Spleen (tissue), 11 donors: ENCODE data around the gene TRIM65. TPM values are rescaled to one million over a fixed set of nuclear protein-coding genes. Genes with fewer than 3 reads are reported as not detected.
"Not testable (repeated sequence)": the region's sequence is repeated elsewhere in the genome, so short reads cannot be mapped to it uniquely, and the experiment has no call there.

Experiments
- DNase-seq: peaks from one replicate; pipeline ENCODE4 v3.0.0-alpha.2; 2020
- H3K27ac ChIP-seq, 8 donors: fragments of 200-600 bp; sonication (generic) in 7 of 8; 1 replicate in 4 of 8; 2 replicates in 4 of 8; pipeline versions ENCODE4 v1.5.0 to v1.8.0; 2016 to 2021; ENCODE audit warnings: inconsistent platforms in 4 of 8, mild to moderate bottlenecking in 4 of 8, moderate library complexity in 1 of 8
- H3K27me3 ChIP-seq, 7 donors: fragments of 200-600 bp; sonication (generic) in 6 of 7; replicated peaks in 1 of 7; 1 replicate in 4 of 7; 2 replicates in 3 of 7; pipeline versions ENCODE4 v1.5.0 to v1.8.0; 2016 to 2021; ENCODE audit warnings: inconsistent platforms in 3 of 7, mild to moderate bottlenecking in 1 of 7
- H3K36me3 ChIP-seq, 6 donors: fragments of 200-600 bp; sonication (generic) in 5 of 6; 1 replicate in 4 of 6; 2 replicates in 2 of 6; pipeline versions ENCODE4 v1.5.0 to v1.8.0; 2016 to 2021; ENCODE audit warnings: inconsistent platforms in 2 of 6
- H3K4me1 ChIP-seq, 6 donors: fragments of 200-600 bp; sonication (generic) in 5 of 6; 1 replicate in 3 of 6; 2 replicates in 3 of 6; pipeline versions ENCODE4 v1.5.0 to v1.8.0; 2016 to 2021; ENCODE audit warnings: inconsistent platforms in 3 of 6
- H3K4me3 ChIP-seq, 8 donors: fragments of 200-600 bp; sonication (generic) in 7 of 8; 1 replicate in 4 of 8; 2 replicates in 4 of 8; pipeline versions ENCODE4 v1.5.0 to v1.8.0; 2016 to 2021; ENCODE audit warnings: inconsistent platforms in 4 of 8, mild to moderate bottlenecking in 4 of 8, moderate library complexity in 2 of 8
- H3K9me3 ChIP-seq, 8 donors: fragments of 200-600 bp; sonication (generic) in 7 of 8; 1 replicate in 4 of 8; 2 replicates in 4 of 8; pipeline versions ENCODE4 v1.5.0 to v1.8.0; 2016 to 2021; ENCODE audit warnings: inconsistent platforms in 4 of 8
- POLR2A ChIP-seq, 3 donors: fragments of 450-650 bp; IDR thresholded peaks; one replicate each; pipeline ENCODE4 v1.5.1; 2017; ENCODE audit warnings: antibody characterized with exemption in 3 of 3, mild to moderate bottlenecking in 1 of 3
- POLR2AphosphoS5 ChIP-seq, 3 donors: sonication (generic); formaldehyde crosslinking; IDR thresholded peaks; one replicate each; pipeline ENCODE4 v1.5.1; 2017; ENCODE audit warnings: antibody characterized with exemption in 3 of 3
- WGBS, 5 donors: extraction: QIAGEN DNeasy Blood & Tissue Kit in 3 of 5; methylation state at CpG; one replicate each; pipeline versions ENCODE4 v1.1.5 to v1.1.7; 2013 to 2018; 5-methylcytosine and 5-hydroxymethylcytosine counted together
- intact Hi-C: fragments of 100-400 bp; cut with DNase I; formaldehyde crosslinking; loops from one replicate; pipeline ENCODE4 v1.15.0; 2023; ENCODE audit warnings: low total_unique reads
- polyA plus RNA-seq, 3 donors: library from polyadenylated mRNA; stranded (reverse); fragments of 200-250 nt; gene quantifications; one replicate each; pipeline ENCODE4 v1.2.1, GENCODE V29; 2013
- total RNA-seq, 7 donors: library from RNA; depleted of rRNA in 3 of 7; stranded (reverse); fragments of >200 nt in 3 of 7; fragmentation: NEBNext Ultra II Directional in 4 of 7; extraction: Animal tissue kit (Norgen Biotek cat#: 25700) in 4 of 7; gene quantifications; one replicate each; pipeline versions ENCODE4 v1.1.0 to v1.2.1, GENCODE V29; 2016 to 2021
- TF ChIP-seq, protein P1 (sequence below), 11 experiments: fragments of 200-600 bp in 7 of 11; fragments of 450-650 bp in 4 of 11; sonication (generic) in 4 of 11; IDR thresholded peaks in 8 of 11; conservative IDR thresholded peaks in 3 of 11; 1 replicate in 7 of 11; 2 replicates in 4 of 11; pipeline versions ENCODE4 v1.4.0 to v1.8.0; 2016 to 2021; ENCODE audit warnings: antibody characterized with exemption in 11 of 11, inconsistent platforms in 4 of 11, mild to moderate bottlenecking in 1 of 11
- donor health status: healthy with polysubstance abuse.
- donor health status: DM: no; HTN: no; CAD: no; lungs with moderate emphysema.
- donor health status: DM: no; HTN: no; CAD: no.
- donor health status: Bipolar disorder and iron deficiency.
- donor health status: healthy.
- donor health status: DM: no; HTN: no; CAD: no.
- donor health status: DM: yes; HTN: yes; CAD: no.

TRIM65 gene
- total and polyA plus RNA-seq, 10 donors: 9.0 to 28.2 (median 22.8) TPM

DNA sequence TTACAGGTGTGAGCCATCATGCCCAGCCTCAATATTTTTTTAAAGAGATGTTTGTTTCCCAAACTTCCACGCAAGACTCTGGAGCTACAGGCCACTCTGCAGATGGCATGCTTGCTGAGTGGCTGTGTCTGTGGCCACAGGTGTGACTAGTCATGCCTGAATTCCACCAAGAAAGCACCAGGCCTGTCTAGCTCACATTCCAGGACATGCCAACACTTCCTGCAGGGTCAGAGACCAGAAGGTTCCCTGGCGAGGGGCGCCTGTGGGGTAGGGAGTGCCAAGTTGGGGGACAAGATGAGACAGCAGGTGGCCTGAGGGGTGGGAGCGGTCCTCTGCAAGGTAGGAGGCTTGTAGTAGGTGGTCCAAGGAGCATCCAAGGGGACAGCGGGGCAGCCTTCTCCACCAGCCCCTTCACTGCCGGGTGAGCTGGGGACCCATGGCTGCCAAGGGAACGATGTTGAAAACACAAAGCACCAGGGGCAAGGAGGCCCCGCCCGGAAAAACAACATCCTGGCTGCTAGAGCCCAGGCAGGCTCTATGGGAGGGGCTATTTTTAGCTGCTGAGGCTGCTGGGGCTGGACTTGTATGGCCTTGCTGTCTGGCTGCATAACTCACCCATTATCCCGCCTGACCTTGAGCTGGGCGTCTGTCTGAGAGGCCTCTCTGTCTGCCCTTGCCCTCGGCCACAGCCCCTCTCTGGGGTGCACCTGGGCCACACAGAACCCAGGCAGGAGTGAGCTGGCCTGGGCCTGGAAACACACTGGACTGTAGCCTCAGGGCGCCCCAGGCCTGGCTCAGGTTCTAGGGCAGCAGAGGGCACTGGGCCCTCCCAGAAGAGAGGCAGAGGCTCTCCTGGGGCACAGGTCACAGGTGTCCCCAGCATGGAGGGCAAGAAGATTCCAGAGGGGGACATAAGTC, 24.1 kb downstream of the TRIM65 start:
- peak; percentile 86 for DNase-seq
- intact Hi-C loops: no loop called here

GRCh38 chr17:75870228-75870627, 26.5 kb downstream of the TRIM65 start:
- H3K27me3 ChIP-seq, H3K4me3 ChIP-seq, H3K9me3 ChIP-seq, DNase-seq, intact Hi-C loops: not testable (repeated sequence)
- Histone ChIP-seq H3K27ac (peak overlapping the region in 2 of 8 donors; percentile 57 to 62), H3K36me3 (peaks cover 0 to 22% (median 11%) of the 10 kb centered on the region in 6 donors), H3K4me1 (peaks cover 13 to 33% (median 31%) of the 10 kb centered on the region in 6 donors)
- 84 to 93% (median 90%) methylated on average over 10 of the region's 10 CpGs for WGBS, 5 donors

More for the DNA sequence above, 24.1 kb downstream of the TRIM65 start:
- no peaks in the 10 kb centered on the region for H3K9me3 ChIP-seq
- no peak for TF ChIP-seq POLR2A (IDR thresholded peaks at IDR 0.05)
- TF ChIP-seq POLR2AphosphoS5 (IDR thresholded peaks at IDR 0.05): peak; percentile 58 to 79 (median 71)
- no peak overlapping the region for H3K4me3 ChIP-seq
- WGBS, 5 donors: 46 to 60% (median 52%) methylated on average over 12 to 13 of the region's 13 CpGs
- H3K4me1 ChIP-seq: peaks cover 32 to 56% (median 54%) of the 10 kb centered on the region in 6 donors
- H3K27me3 ChIP-seq: peaks cover 0 to 17% (median 0%) of the 10 kb centered on the region in 7 donors
- peaks cover 0 to 36% (median 11%) of the 10 kb centered on the region in 6 donors for H3K36me3 ChIP-seq
- peak overlapping the region; percentile 33 to 92 (median 73) for H3K27ac ChIP-seq

DNA sequence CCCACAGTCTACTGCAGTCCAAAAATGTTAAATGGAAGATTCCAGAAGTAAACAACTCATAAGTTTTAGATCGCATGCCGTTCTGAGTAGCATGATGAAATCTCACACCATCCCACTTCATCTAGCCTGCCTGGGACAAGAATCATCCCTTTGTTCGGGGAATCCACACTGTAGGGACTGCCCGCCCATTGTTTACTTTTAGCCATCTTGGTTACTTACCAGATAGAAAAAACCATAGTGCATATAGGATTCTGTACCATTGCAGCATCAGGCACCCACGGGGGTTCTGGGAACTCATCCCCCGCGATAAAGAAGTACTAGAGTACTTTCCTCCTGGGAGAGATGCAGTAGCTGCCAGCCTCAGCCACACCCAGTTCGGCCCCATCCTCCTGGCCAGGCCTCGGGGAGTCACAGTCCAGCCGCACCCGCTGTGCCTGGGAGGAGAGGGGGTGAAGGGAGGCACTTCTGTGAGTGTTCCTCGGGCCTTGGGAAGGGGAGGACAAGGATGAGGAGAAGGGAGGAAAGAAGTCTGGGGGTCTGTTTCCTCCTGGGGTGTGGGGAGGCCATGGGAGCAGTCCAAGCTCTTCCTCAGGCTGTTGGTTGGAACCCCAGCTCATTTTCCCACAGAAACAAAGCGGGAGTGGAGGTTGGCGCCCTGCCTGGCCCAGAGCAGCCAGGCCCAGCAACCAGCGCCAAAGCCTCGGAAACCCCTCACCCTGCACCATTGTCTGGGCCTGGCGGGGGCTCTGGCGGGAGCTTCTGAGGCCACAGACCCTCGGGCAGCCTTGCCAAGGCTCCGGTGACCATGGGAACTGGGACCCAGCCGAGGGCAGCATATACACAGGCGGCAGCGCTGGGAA, 27.2 kb downstream of the TRIM65 start:
- peaks cover 13 to 33% (median 31%) of the 10 kb centered on the region in 6 donors for H3K4me1 ChIP-seq
- DNase-seq: no peak
- intact Hi-C loops: no loop called here
- no peaks in the 10 kb centered on the region for H3K27me3 ChIP-seq
- H3K4me3 ChIP-seq: no peak overlapping the region
- peaks cover 0 to 15% (median 8%) of the 10 kb centered on the region in 6 donors for H3K36me3 ChIP-seq
- no peaks in the 10 kb centered on the region for H3K9me3 ChIP-seq
- TF ChIP-seq, protein P1, sequence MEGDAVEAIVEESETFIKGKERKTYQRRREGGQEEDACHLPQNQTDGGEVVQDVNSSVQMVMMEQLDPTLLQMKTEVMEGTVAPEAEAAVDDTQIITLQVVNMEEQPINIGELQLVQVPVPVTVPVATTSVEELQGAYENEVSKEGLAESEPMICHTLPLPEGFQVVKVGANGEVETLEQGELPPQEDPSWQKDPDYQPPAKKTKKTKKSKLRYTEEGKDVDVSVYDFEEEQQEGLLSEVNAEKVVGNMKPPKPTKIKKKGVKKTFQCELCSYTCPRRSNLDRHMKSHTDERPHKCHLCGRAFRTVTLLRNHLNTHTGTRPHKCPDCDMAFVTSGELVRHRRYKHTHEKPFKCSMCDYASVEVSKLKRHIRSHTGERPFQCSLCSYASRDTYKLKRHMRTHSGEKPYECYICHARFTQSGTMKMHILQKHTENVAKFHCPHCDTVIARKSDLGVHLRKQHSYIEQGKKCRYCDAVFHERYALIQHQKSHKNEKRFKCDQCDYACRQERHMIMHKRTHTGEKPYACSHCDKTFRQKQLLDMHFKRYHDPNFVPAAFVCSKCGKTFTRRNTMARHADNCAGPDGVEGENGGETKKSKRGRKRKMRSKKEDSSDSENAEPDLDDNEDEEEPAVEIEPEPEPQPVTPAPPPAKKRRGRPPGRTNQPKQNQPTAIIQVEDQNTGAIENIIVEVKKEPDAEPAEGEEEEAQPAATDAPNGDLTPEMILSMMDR (IDR thresholded peaks at IDR 0.05 in 8 of 11, conservative IDR thresholded peaks at IDR 0.05 in 3 of 11): no peak
- TF ChIP-seq POLR2AphosphoS5 (IDR thresholded peaks at IDR 0.05) (no peak), POLR2A (IDR thresholded peaks at IDR 0.05) (no peak)
- 66 to 88% (median 74%) methylated on average over 22 to 23 of the region's 23 CpGs for WGBS, 5 donors
- peak overlapping the region in 3 of 8 donors; percentile 1 to 62 (median 57) for H3K27ac ChIP-seq

DNA sequence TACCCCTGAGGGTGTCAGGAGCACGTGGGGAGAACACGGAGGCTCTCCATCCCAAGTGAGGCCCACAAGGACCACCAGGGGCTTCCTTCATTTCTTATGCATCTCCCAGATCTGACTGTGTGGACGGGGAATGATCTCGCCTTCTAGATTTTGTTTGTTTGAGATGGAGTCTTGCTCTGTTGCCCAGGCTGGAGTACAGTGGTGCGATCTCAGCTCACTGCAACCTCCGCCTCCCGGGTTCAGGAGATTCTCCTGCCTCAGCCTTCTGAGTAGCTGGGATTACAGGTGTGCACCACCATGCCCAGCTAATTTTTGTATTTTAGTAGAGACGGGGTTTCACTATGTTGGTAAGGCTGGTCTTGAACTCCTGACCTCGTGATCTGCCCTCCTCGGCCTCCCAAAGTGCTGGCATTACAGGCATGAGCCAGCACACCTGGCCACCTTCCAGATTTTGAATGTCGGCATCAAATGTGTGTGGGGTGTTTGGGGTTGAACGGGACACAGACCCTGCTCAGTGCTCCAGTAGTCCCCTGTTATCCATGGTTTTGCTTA, 27.9 kb downstream of the TRIM65 start:
- peak overlapping the region in 1 of 8 donors; percentile 62 for H3K27ac ChIP-seq
- WGBS, 5 donors: 92 to 96% (median 95%) methylated on average over 12 of the region's 12 CpGs

DNA sequence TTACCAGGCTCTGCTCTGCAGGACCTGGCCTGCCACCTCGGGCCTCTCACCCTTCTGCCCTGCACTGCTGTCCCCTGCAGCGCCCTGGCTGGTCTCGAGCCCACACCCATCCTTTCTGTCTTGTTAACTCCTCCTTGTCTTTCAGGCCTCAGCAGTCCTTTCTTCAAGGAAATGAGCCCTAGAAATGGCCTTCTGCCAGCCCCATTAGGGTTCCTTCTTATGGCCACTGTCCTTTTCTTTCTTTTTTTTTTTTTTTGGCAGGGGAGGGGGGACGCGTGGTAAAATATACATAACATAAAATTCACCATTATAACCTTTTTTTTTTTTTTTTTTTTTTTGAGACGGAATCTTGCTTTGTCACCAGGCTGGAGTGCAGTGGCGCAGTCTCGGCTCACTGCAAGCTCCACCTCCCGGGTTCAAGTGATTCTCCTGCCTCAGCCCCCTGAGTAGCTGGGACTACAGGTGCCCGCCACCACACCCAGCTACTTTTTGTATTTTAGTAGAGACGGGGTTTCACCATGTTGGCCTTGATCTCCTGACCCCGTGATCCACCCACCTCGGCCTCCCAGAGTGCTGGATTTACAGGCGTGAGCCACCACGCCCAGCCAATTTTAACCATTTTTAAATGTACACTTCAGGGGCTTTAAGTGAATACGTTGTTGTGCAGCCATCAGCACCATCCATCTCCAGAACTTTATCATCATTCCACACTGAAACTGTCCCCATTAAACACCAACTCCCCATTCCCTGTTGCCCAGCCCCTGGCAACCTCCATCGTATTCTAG, 31.2 kb downstream of the TRIM65 start:
- H3K36me3 ChIP-seq, H3K9me3 ChIP-seq, intact Hi-C loops, H3K27me3 ChIP-seq, H3K4me3 ChIP-seq, DNase-seq: not testable (repeated sequence)
- 81 to 90% (median 86%) methylated on average over 16 to 17 of the region's 17 CpGs for WGBS, 5 donors
- Histone ChIP-seq H3K27ac (peak overlapping the region in 6 of 8 donors; percentile 60 to 77 (median 68)), H3K4me1 (peaks cover 9 to 38% (median 29%) of the 10 kb centered on the region in 6 donors)

More for the DNA sequence above, 27.9 kb downstream of the TRIM65 start:
- H3K36me3 ChIP-seq, H3K27me3 ChIP-seq, DNase-seq, H3K9me3 ChIP-seq, H3K4me3 ChIP-seq, intact Hi-C loops: not testable (repeated sequence)
- peaks cover 18 to 33% (median 32%) of the 10 kb centered on the region in 6 donors for H3K4me1 ChIP-seq

- 70 to 87% (median 78%) methylated on average over 4 of the region's 4 CpGs for WGBS, 5 donors
- H3K4me3 ChIP-seq, H3K9me3 ChIP-seq, H3K36me3 ChIP-seq, DNase-seq, H3K27me3 ChIP-seq, intact Hi-C loops: not testable (repeated sequence)
- peaks cover 9 to 41% (median 29%) of the 10 kb centered on the region in 6 donors for H3K4me1 ChIP-seq
- peak overlapping the region; percentile 60 to 77 (median 65) for H3K27ac ChIP-seq
Observed at GRCh38 chr17:75864887-75865286, 31.9 kb downstream of the TRIM65 start.
